GM12864 (cell line): ENCODE results near the gene UNC13C.

Source experiments
- DNase-seq: peaks from one replicate; pipeline ENCODE4 v3.0.0-alpha.2; 2011; ENCODE audit warnings: low read depth
- H3K4me3 ChIP-seq: 2 replicates; pipeline ENCODE4 v1.5.1; 2011; ENCODE audit warnings: mild to moderate bottlenecking, low read depth, low read length, control low read depth
- CTCF ChIP-seq: IDR thresholded peaks from 2 replicates; pipeline ENCODE4 v1.5.1; 2011; ENCODE audit warnings: low read depth, mild to moderate bottlenecking, moderate library complexity, low read length, control low read depth, inconsistent platforms; ENCODE audit errors: missing control alignments

UNC13C gene

GRCh38 chr15:54131410-54131809 is 153.2 kb downstream of the UNC13C start:
- no peak for TF ChIP-seq CTCF
- DNase-seq = no peak
- H3K4me3 ChIP-seq = no peak overlapping the region

- no peak overlapping the region for H3K4me3 ChIP-seq
- no peak for DNase-seq
- no peak for TF ChIP-seq CTCF
Observed at GRCh38 chr15:54149115-54149531, 170.9 kb downstream of the UNC13C start.

GRCh38 chr15:54150255-54150654 is 172.0 kb downstream of the UNC13C start:
- TF ChIP-seq CTCF = no peak
- DNase-seq = no peak
- no peak overlapping the region for H3K4me3 ChIP-seq

GRCh38 chr15:54159012-54159411 is 180.8 kb downstream of the UNC13C start:
- H3K4me3 ChIP-seq = no peak overlapping the region
- no peak for TF ChIP-seq CTCF
- DNase-seq = no peak

GRCh38 chr15:54187325-54187724 is 209.1 kb downstream of the UNC13C start:
- TF ChIP-seq CTCF = no peak
- no peak for DNase-seq
- H3K4me3 ChIP-seq = no peak overlapping the region

GRCh38 chr15:54197995-54198394 is 219.8 kb downstream of the UNC13C start:
- TF ChIP-seq CTCF = no peak
- DNase-seq = no peak
- H3K4me3 ChIP-seq = no peak overlapping the region

- TF ChIP-seq CTCF = no peak
- DNase-seq = no peak
- H3K4me3 ChIP-seq = no peak overlapping the region
Observed at GRCh38 chr15:54206586-54207321, 228.5 kb downstream of the UNC13C start.
